ENCODE measurements around the gene TUBGCP3. TPM values are rescaled to one million over a fixed set of nuclear protein-coding genes. Genes with fewer than 3 reads are reported as not detected.

The TUBGCP3 gene
- total and polyA plus RNA-seq, 9 of the 15 experiments (the other 6 are each of a cell fraction or from before 2014, with no cell fraction given), result 3.0 to 24.8 (median 15.2) TPM

GRCh38 chr13:112617754-112618375 lies 29.9 kb upstream of the TUBGCP3 start (continued):
- no peak for TF ChIP-seq RBM17 (IDR thresholded peaks at IDR 0.05; ENCODE audit: borderline replicate concordance, low read depth, low read length)
- no peak for TF ChIP-seq STAG1 (CRISPR knock-in tag; IDR thresholded peaks at IDR 0.05; ENCODE audit: borderline replicate concordance)
- TF ChIP-seq CBX8 (IDR thresholded peaks at IDR 0.05; ENCODE audit: borderline replicate concordance, extremely low read depth, low read depth, low read length, poor library complexity, severe bottlenecking), result no peak
- TF ChIP-seq NFIC (IDR thresholded peaks at IDR 0.05), result no peak
- TF ChIP-seq CGGBP1 (CRISPR knock-in tag; IDR thresholded peaks at IDR 0.05), result no peak
- TF ChIP-seq ZNF263 (CRISPR knock-in tag; IDR thresholded peaks at IDR 0.05; ENCODE audit: borderline replicate concordance), result no peak
- TF ChIP-seq POU5F1 (IDR thresholded peaks at IDR 0.05; ENCODE audit: borderline replicate concordance, low read depth, low read length, partially characterized antibody), result no peak
- no peak for TF ChIP-seq YY1 (IDR thresholded peaks at IDR 0.05; ENCODE audit: borderline replicate concordance in 1 of 3, control insufficient read depth in 1 of 3, extremely low read depth in 1 of 3, insufficient read depth in 3 of 3, insufficient read length in 1 of 3, insufficient replicate concordance in 2 of 3, low read depth in 1 of 3, low read length in 2 of 3)
- no peak for TF ChIP-seq SRSF3 (IDR thresholded peaks at IDR 0.05; ENCODE audit: insufficient read depth, low read length)
